HG03558 (cell line): ENCODE data around the gene COL24A1.
"Not testable (repeated sequence)": the region's sequence is repeated elsewhere in the genome, so short reads cannot be mapped to it uniquely, and the experiment has no call there.

Experiments used
- ATAC-seq: cut with Tn5 transposase; IDR thresholded peaks from one replicate; pipeline ENCODE4 v1.9.1; 2021; ENCODE audit warnings: moderate number of reproducible peaks; ENCODE audit not compliant: unreplicated experiment; ENCODE audit errors: extremely low read depth

The COL24A1 gene

DNA sequence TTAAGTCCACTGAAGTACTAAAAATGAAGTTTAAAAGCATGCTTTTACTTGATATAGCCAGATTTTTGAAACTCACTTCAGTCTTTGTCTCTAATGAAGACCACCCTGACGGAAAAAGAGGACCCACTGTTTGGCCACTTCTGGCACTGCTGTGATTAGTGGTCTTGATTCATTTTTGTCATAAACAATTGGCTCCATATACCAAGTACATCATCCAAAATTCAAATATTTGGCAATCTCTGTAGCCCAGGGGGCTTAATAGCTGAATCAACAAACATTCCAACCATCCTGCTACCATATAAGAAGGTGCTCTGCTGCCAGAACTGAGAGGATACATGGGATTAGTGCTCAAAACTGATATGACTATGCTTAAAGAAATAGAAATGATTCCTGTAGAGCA lies 156.0 kb downstream of the COL24A1 start:
- ATAC-seq = no peak

DNA sequence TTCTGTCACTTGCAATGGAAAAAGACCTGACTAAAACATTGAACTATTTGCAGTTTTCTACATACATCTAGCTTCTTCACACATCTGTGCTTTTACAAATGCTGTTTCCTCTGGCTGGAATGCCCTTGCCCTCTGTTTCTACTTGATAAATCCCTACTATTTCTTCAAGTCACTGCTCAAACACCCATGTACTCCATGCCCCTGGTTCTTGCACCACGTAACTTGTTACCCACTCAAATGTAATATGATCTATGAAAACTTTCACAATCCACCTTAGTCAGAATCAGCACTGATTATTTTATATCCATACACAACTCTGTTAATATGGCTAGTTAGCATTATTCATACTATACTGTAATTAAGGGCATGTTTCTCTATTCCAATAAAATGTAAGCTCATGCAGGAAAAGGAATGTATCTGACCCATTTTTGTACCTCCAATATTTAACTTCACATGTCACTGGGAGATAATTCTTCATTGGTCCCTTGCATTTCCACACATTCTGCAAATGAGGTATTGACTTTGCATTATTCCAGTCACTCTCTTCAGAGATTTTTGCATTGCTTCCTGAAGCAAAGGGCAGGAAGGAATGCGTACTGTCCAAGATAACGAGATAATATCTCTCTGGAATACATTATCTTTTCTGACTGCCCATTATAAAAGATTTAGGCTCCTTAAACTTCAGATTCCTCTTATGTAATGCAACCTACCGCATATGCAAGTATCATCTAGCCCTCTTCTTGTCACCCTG lies 158.3 kb downstream of the COL24A1 start:
- ATAC-seq = no peak

DNA sequence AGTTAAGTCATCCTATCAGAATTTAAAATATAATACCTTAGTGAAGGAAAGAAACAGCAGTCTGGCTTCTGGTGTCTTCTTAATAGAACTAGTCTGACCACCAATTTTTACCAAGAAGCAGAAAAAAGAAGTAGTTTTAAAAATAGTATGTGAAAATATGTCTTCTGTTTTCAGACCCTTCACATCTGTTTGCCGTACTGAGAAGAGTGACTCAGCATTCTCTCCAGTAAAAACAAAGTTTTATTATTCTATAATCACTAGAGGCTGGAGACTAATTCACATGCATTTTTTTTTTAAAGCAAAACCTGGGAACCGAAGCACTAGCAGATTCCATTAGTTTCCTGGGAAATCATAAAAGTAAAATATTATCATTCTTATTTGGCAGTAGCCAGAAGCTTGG lies 163.8 kb downstream of the COL24A1 start:
- ATAC-seq = peak; percentile 35

DNA sequence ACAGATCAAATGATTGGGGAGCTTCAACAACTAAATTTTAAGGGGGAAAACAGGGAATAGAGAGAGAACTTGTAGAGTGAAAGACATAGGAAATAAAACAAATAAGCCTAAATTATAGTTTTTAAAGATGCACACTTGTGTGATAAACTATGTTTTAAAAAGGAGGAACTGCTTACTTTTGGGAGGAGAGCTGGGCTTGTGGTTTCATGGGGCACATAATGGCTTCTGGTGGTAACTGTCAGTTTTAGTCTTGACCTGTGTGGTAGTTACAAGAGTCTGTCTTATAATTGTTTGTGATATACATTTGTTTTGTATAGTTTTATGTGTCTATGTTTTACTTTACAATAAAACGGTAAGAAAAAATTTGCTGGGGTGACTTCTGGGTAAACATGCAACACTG lies 165.3 kb downstream of the COL24A1 start:
- ATAC-seq = no peak

DNA sequence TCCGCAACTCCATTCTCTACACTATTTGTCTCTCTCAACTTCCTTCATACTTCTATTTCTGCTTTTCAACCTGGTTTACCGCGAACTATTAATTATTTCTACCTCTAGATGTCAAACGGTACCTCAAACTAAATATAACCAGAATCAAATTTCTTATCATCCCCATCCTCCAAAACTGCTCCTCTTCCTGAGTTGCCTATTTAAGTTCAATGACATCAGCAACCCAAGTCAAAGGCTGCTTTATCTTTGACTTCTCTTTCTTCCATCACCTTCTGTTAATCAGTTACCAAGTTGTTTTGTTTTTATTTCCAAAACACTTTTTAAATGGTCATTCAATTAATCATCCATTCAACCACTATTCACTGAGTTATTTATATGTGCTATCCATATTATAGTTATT lies 171.9 kb downstream of the COL24A1 start:
- ATAC-seq = no peak

DNA sequence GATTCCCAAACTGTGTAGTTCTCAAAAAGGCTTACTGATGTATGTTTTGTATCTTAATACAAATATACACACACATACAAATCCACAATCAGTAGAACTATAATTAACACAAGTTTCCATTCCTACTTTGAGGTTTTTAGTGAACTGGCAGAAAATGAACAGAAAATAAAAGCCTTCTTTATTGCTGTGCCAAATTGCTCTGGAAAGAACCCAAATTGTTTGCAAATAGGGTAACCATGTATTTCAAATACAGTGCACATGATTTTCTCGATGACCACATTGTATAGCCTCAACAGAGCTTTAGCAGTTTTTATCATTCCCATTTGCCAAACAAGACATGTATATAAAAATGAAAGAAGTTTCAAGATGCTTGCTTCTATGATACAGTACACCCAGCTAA lies 173.3 kb downstream of the COL24A1 start:
- ATAC-seq = no peak

DNA sequence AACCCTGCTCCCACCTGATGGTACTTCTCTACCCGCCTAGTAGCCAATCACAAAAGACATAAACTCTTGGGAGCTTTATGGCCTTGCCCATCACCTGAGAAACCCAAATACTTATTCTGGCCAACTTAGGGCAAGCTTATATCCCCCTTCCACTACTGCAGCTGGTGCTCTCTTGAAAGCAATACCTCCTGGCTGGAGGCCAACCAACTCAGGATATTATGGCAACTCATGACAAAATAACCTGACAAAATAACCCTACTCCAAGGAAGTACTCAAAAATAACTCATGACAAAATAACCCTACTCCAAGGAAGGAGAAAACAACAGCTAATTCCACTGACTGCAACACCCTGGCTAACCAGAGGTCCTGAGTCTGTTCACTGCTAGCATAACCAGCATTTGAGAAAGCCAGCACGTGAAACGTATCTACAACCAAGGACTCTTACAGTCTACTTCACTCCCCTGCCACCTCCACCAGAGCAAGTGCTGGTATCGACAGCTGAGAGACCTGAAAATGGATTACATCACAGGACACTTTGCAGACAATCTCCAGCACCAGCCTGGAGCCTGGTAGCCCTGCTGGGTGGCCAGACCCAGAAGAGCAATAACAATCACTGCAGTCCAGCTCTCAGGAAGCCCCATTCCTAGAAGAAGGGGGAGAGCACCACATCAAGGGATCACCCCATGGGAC lies 179.9 kb downstream of the COL24A1 start:
- ATAC-seq = no peak

DNA sequence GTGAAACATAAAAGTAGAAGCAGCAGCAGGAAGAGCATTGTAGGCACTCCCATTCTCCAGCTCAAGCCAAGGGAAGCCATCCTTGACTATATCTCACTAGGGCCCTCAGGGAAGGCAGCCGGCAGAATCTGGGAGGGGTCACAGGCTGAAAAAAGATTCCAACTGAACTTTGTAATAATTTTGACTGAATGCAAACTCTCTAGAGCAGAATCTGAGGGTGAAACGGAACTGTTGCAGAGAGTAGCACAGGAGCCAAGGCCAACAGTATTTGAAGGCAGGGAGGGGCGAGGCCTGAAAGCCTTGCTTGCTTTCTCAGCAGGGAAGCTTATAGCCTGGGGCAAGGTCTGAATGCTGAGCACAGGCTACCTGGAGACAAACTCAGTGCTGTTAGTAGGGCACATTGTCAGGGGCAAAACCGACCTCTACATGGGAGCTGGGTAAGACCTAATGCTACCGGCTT lies 180.6 kb downstream of the COL24A1 start:
- no peak for ATAC-seq

DNA sequence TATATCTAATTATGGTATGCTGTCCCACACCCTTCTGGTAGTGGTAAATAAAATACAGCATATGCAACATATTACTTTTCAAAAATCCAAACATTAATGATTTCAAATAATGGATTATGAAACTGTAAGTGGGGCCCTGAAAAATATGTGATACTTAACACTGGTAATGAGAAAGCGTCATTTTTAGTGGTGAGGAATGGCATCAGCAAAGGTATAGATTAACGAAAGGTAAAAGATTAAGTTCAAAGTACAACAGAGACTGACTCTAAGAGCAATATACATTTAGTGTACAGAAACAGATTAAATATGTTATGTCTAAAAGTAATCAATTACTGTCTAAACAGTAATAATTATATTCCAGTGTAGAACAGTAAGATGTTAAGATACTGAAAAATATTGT lies 194.1 kb downstream of the COL24A1 start:
- no peak for ATAC-seq

DNA sequence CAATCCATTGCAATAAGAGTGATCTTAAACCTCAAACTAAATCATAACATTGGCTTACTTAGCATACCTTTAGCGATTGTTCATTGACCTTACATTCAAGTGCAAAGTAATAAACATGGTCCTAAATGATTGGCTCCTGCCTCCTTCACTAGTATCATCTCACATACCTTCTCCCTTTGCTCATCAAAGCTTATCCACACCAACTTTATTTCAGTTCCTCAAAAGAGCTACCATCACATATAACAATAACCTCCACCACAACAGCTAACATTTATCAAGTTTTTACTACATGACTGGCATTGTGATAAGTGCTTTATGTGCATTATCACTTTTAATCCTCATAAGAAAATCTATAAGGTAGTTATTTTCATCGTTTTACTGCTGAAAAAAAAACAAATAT lies 198.8 kb downstream of the COL24A1 start:
- no peak for ATAC-seq

DNA sequence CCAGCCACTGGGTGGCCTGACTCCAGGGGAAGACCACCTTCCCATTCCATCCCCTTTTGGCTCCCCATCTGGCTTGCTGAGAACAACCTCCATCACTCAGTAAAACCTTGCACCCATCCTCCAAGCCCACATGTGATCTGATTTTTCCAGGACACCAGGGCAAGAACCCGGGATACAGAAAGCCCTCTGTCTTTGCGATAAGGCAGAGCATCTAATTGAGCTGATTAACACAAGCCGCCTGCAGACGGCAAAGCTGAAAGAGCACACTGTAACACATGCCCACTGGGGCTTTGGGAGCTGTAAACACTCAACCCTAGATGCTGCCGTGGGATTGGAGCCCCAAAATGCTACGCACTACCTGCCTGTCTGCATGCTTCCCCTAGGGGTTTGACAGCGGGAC lies 201.4 kb downstream of the COL24A1 start:
- ATAC-seq = not testable (repeated sequence)

DNA sequence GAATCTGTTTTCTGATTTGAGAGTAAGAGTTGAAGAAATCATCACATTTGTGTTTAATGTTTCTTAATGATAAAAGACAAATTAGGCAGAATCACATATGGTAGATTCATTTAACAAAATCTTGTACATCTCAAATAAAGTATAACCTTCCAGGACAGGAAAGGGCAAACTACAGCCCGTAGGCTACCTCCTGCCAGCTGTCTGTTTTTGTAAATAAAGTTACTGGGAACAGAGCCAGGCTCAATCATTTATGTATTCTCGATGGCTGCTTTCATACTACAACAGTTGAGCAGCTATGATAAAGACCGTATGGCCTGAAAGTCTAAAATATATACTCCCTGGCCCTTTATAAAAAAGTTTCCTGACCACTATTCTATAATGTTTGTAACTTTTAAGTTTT lies 204.1 kb downstream of the COL24A1 start:
- no peak for ATAC-seq

DNA sequence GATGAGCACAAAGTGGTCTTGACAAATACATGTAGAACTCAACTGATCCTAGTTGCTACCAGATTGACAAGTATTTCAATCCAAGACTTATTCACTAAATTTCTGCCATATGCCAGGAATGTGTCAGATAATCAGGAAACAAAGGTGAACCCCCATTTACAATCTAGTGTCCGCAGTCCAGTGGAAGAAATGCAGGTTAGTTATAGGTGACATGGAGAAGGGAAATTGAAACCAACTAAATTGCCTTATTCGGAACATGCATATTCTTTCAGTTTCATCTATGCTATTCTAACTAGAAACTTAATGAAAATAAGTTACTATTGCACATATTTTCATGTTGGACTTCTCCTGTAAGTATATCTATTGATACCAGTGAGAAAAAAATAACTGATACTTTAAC lies 209.4 kb downstream of the COL24A1 start:
- no peak for ATAC-seq

DNA sequence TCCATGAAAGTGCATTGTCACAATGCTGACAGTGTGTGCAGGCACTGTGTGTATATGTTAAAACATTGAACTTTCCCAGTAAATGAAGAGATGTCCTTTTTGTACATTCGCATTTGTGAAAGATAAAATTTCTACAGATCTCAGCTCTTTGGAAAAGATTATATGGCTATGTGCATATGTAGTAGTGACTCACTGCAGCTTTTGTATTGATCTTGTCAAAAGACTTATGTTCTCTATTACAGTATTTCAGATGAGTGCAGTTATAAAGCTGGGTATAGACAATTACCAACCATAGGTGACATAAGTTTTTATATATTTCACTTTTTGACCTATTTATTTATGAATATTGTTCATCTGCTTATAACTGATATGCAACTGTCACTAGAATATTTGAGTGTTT lies 212.6 kb downstream of the COL24A1 start:
- ATAC-seq = no peak

DNA sequence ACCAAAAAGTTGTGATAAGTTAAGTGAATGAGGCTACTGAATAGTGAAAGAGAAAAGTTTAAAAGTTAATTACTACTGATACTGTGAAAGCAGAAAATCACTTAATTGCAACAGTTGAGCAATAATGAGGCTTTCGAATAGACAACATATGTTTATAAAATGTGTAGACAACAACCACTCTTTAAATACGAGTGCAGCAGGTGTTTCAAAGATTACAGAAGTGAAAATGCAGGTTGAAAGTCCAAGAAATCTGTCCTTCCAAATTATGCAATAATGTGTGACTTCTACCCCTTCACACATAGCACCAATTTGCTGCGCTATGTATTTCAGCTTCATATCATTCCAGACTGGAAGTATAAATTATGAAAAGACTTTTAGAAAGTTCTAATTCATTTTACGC lies 213.0 kb downstream of the COL24A1 start:
- no peak for ATAC-seq

DNA sequence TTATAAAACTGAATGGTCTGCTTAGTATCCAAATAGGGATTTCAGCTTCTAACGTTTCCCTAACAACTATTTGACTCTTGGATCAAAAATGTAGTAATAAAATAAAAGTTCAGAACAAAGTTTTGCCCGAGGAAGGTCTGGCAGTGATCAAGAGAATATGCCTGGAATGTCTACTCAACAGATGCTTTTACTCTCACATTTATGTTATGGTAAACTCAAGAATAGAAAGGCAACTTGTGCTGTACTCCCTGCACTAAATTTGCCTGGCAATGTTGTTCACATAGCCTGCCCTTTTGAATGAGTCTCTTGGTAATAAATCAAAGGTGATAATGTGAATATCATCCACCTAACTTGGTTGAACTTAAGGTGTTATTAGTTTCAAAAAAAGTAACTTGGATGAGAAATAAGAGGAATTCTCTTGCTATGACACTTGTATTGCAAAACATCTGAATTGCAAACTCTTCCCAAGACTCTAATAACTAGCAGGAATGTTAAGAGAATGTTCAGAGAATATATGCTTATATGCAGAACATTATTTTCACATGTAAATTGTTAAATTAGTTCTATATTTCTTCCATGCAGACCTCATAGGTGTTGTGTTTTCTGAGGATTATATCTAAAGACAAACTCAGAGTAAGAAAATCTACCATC lies 215.8 kb downstream of the COL24A1 start:
- no peak for ATAC-seq

DNA sequence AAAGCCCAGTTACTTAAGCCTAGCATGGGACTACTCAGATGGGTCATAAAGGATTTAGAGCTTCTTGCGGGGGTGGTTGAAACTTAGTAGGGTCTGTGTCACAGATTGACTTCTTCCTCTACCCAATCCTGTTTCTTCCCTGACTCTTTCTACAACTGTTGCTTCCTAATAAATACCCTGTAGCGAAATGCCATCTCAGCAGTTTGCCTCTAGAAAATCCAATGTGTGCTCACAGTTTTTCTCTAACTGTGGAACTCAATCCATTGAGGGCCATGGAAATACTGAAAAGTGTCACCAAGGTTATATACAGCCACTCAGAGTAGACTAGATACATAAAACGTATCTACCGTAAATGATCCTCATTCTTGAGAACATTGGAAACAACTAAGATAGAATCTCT lies 217.7 kb downstream of the COL24A1 start:
- no peak for ATAC-seq

DNA sequence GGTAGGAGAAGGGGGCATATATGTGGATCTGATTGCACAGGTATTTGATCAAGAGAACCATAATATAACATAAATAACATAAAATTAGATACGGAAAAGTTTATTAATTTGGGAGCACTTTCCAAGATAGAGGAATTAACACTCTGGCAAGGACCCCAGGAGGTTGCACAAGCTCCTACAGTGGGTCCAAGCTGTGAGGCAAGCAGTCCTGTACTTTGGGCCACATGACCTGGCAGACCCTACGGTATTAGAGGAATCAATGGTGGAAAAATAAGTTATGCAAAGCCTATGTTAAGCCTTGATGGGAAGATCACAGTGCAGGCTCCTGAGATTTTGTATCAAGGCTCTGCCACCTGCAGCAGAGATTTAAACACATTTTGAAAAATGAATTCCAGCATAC lies 220.1 kb downstream of the COL24A1 start:
- ATAC-seq = no peak

DNA sequence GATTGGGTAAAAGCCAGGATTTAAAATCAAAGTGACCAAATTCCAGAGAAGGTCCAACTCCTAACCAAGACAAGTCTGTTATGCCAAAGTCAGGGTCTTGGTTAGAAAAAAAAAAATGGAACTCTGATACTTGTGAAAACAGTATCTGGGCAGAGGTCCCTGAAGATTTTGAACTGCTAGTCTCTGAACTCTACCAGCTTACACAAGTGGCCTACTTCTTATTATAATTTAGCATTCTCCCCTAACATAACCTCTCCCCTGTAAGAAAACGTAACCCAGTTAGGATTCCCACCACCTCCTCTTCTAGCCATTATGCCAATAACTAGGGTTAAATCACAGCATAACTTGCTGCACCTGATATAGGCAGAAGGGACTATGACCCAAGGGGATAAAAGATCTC lies 220.5 kb downstream of the COL24A1 start:
- no peak for ATAC-seq

DNA sequence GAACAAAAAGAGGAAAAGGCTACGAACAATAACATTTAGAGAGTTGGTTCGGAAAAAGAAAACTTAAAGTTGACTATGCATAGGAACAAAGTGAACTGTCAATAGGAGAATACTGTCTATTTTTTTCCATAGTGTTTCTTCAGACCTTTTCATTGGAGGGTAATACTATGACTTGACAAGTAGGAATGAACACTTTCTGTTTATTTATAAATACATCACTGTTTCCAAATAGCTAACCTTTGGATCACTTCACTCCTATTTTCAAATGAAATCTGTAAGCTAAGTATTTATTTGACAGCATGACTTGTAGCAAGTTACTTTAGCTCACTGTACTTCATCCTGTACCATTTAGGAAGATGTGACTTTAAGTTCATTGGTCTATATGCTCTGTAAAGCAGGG lies 221.3 kb downstream of the COL24A1 start:
- no peak for ATAC-seq

DNA sequence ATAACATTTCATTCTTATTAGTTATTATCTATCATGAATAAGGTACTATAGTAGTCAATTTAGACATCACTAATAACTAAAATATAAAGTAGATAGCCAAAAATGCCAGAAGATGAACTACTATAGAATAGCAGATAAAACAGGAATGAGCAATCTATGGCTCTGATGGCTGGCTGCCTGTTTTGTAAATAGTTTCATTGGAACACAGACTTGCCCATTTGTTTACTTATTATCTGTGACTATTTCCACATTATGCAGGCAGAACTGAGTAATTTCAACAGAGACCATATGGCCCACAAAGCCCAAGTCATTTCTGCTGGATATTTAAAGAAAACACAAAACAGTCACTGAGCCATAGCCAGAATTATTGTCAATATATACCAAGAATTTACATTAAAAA lies 222.1 kb downstream of the COL24A1 start:
- no peak for ATAC-seq
